HepG2 (cell line): ENCODE results near the gene PEAK1. TPM values are rescaled to one million over a fixed set of nuclear protein-coding genes. Genes with fewer than 3 reads are reported as not detected.

Experiments used
- ATF7 ChIP-seq, 2 experiments: fragments of 450-650 bp in 1 of 2; sonication (generic) in 1 of 2; formaldehyde crosslinking in 1 of 2; IDR thresholded peaks; 2 replicates each; pipeline versions ENCODE4 v1.4.0 to v1.6.1; 2016 to 2020; ENCODE audit warnings: antibody characterized with exemption in 1 of 2, mild to moderate bottlenecking in 1 of 2, missing genetic modification reagents in 1 of 2
- FOXK1 ChIP-seq: sonication (generic); formaldehyde crosslinking; IDR thresholded peaks from 2 replicates; pipeline ENCODE4 v1.4.0; 2020; ENCODE audit warnings: low read depth, missing genetic modification reagents, borderline replicate concordance
- GMEB1 ChIP-seq: sonication (generic); formaldehyde crosslinking; IDR thresholded peaks from 2 replicates; pipeline ENCODE4 v1.5.1; 2020; ENCODE audit warnings: missing genetic modification reagents, mild to moderate bottlenecking, borderline replicate concordance
- HBP1 ChIP-seq: IDR thresholded peaks from 2 replicates; pipeline ENCODE4 v1.6.1; 2016; ENCODE audit warnings: low read depth, control low read depth
- HDAC6 ChIP-seq: fragments of 200-600 bp; sonication (generic); IDR thresholded peaks from 2 replicates; pipeline ENCODE4 v1.7.0; 2017; ENCODE audit warnings: mild to moderate bottlenecking, antibody characterized with exemption, low read length, low read depth
- PCBP1 ChIP-seq: fragments of 200-400 bp; formaldehyde crosslinking; IDR thresholded peaks from 2 replicates; pipeline ENCODE4 v1.6.1; 2017; ENCODE audit warnings: mild to moderate bottlenecking, low read depth, low read length, borderline replicate concordance
- SP4 ChIP-seq: sonication (generic); formaldehyde crosslinking; IDR thresholded peaks from 2 replicates; pipeline ENCODE4 v1.8.1; 2023; ENCODE audit warnings: mild to moderate bottlenecking, missing genetic modification reagents
- SUZ12 ChIP-seq: fragments of 150-350 bp; IDR thresholded peaks from 2 replicates; pipeline ENCODE4 v1.6.1; 2014; ENCODE audit warnings: low read depth, low read length
- TAF1 ChIP-seq: sonication (generic); formaldehyde crosslinking; IDR thresholded peaks from 2 replicates; pipeline ENCODE4 v1.4.0; 2020; ENCODE audit warnings: missing genetic modification reagents
- TARDBP ChIP-seq: sonication (generic); formaldehyde crosslinking; IDR thresholded peaks from 2 replicates; pipeline ENCODE4 v1.8.0; 2022; ENCODE audit warnings: mild to moderate bottlenecking, missing genetic modification reagents
- TBL1XR1 ChIP-seq: fragments of 150-350 bp; IDR thresholded peaks from 2 replicates; pipeline ENCODE4 v1.6.1; 2014; ENCODE audit warnings: borderline replicate concordance, low read length; ENCODE audit not compliant: partially characterized antibody
- ZNF350 ChIP-seq: sonication (generic); formaldehyde crosslinking; IDR thresholded peaks from 2 replicates; pipeline ENCODE4 v1.4.0; 2020; ENCODE audit warnings: mild to moderate bottlenecking, low read depth, missing genetic modification reagents, borderline replicate concordance
- ZNF430 ChIP-seq: sonication (generic); formaldehyde crosslinking; IDR thresholded peaks from 2 replicates; pipeline ENCODE4 v1.9.0; 2021; ENCODE audit warnings: mild to moderate bottlenecking, missing genetic modification reagents
- ZNF512 ChIP-seq: sonication (generic); formaldehyde crosslinking; IDR thresholded peaks from 2 replicates; pipeline ENCODE4 v1.4.0; 2020; ENCODE audit warnings: mild to moderate bottlenecking, missing genetic modification reagents
- ZNF883 ChIP-seq: sonication (generic); formaldehyde crosslinking; IDR thresholded peaks from 2 replicates; pipeline ENCODE4 v1.5.1; 2020; ENCODE audit warnings: mild to moderate bottlenecking, missing genetic modification reagents; ENCODE audit errors: not compliant biosample characterization
- polyA plus RNA-seq, 8 experiments: library from polyadenylated mRNA; depleted of rRNA in 3 of 8; stranded (reverse) in 7 of 8; unstranded in 1 of 8; fragments of >200 nt; fragmentation: Illumina TruSeq in 4 of 8; extraction: Trizol in 4 of 8; gene quantifications; 2 replicates each; pipeline versions ENCODE4 v1.2.1 to v1.2.3, GENCODE V29; 2011 to 2016; ENCODE audit warnings: low read depth in 4 of 8, missing spikeins in 1 of 8, mixed read lengths in 1 of 8; ENCODE audit not compliant: insufficient read depth in 1 of 8
- total RNA-seq, 5 experiments: library from RNA; depleted of rRNA; stranded (reverse); fragments of >200 nt; fragmentation: Illumina TruSeq; extraction: Trizol; gene quantifications; 2 replicates each; pipeline ENCODE4 v1.2.3, GENCODE V29; 2016; ENCODE audit warnings: low read depth in 1 of 5
- TF ChIP-seq, protein P1 (sequence below): IDR thresholded peaks from 2 replicates; pipeline ENCODE4 v1.6.1; 2016
- TF ChIP-seq, protein P2 (sequence below): sonication (generic); formaldehyde crosslinking; IDR thresholded peaks from 2 replicates; pipeline ENCODE4 v1.4.0; 2020; ENCODE audit warnings: missing genetic modification reagents
- TF ChIP-seq, protein P3 (sequence below): sonication (generic); formaldehyde crosslinking; IDR thresholded peaks from 2 replicates; pipeline ENCODE4 v1.4.0; 2020; ENCODE audit warnings: mild to moderate bottlenecking, missing genetic modification reagents

The PEAK1 gene
- total and polyA plus RNA-seq, 2 of the 13 experiments (the other 11 are each of a cell fraction or from before 2014, with no cell fraction given): 6.0 to 6.6 TPM

GRCh38 chr15:77420610-77421369 lies 886 bp upstream of the PEAK1 start, which contains the start of gene HMG20A (continued):
- TF ChIP-seq GMEB1 (CRISPR knock-in tag) (peak; percentile 96), FOXK1 (CRISPR knock-in tag) (peak; percentile 62), TARDBP (CRISPR knock-in tag) (peak; percentile 82), SP4 (CRISPR knock-in tag) (no peak), ATF7 (IDR thresholded peaks at IDR 0.05) (peak; percentile 17; the same call in 1 of the 2 replicates), ATF7 (CRISPR knock-in tag; IDR thresholded peaks at IDR 0.05) (peak; percentile 42; the same call in 1 of the 2 replicates), ZNF883 (CRISPR knock-in tag) (no peak), HDAC6 (no peak), ZNF512 (CRISPR knock-in tag) (no peak), TAF1 (peak; percentile 69), ZNF430 (CRISPR knock-in tag) (0 out of 2 replicates have a peak, but pooled peaks have one; percentile 24), PCBP1 (peak; percentile 97; the same call in 1 of the 2 replicates), SUZ12 (peak; percentile 54), HBP1 (CRISPR knock-in tag) (peak; percentile 70), ZNF350 (CRISPR knock-in tag) (peak; percentile 57; the same call in 1 of the 2 replicates), TBL1XR1 (peak; percentile 19)
- TF ChIP-seq, protein P1, sequence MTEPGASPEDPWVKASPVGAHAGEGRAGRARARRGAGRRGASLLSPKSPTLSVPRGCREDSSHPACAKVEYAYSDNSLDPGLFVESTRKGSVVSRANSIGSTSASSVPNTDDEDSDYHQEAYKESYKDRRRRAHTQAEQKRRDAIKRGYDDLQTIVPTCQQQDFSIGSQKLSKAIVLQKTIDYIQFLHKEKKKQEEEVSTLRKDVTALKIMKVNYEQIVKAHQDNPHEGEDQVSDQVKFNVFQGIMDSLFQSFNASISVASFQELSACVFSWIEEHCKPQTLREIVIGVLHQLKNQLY (CRISPR knock-in tag): no peak
- TF ChIP-seq, protein P2, sequence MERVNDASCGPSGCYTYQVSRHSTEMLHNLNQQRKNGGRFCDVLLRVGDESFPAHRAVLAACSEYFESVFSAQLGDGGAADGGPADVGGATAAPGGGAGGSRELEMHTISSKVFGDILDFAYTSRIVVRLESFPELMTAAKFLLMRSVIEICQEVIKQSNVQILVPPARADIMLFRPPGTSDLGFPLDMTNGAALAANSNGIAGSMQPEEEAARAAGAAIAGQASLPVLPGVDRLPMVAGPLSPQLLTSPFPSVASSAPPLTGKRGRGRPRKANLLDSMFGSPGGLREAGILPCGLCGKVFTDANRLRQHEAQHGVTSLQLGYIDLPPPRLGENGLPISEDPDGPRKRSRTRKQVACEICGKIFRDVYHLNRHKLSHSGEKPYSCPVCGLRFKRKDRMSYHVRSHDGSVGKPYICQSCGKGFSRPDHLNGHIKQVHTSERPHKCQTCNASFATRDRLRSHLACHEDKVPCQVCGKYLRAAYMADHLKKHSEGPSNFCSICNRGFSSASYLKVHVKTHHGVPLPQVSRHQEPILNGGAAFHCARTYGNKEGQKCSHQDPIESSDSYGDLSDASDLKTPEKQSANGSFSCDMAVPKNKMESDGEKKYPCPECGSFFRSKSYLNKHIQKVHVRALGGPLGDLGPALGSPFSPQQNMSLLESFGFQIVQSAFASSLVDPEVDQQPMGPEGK (CRISPR knock-in tag): peak; percentile 95
- TF ChIP-seq, protein P3, sequence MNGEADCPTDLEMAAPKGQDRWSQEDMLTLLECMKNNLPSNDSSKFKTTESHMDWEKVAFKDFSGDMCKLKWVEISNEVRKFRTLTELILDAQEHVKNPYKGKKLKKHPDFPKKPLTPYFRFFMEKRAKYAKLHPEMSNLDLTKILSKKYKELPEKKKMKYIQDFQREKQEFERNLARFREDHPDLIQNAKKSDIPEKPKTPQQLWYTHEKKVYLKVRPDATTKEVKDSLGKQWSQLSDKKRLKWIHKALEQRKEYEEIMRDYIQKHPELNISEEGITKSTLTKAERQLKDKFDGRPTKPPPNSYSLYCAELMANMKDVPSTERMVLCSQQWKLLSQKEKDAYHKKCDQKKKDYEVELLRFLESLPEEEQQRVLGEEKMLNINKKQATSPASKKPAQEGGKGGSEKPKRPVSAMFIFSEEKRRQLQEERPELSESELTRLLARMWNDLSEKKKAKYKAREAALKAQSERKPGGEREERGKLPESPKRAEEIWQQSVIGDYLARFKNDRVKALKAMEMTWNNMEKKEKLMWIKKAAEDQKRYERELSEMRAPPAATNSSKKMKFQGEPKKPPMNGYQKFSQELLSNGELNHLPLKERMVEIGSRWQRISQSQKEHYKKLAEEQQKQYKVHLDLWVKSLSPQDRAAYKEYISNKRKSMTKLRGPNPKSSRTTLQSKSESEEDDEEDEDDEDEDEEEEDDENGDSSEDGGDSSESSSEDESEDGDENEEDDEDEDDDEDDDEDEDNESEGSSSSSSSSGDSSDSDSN (CRISPR knock-in tag): peak; percentile 47
